GM21423 (cell line): Measurements from ENCODE around the gene CA5A.

Source experiments
- ATAC-seq: cut with Tn5 transposase; IDR thresholded peaks from one replicate; pipeline ENCODE4 v1.9.1; 2021; ENCODE audit warnings: mild to moderate bottlenecking, moderate library complexity; ENCODE audit not compliant: unreplicated experiment

The CA5A gene

DNA sequence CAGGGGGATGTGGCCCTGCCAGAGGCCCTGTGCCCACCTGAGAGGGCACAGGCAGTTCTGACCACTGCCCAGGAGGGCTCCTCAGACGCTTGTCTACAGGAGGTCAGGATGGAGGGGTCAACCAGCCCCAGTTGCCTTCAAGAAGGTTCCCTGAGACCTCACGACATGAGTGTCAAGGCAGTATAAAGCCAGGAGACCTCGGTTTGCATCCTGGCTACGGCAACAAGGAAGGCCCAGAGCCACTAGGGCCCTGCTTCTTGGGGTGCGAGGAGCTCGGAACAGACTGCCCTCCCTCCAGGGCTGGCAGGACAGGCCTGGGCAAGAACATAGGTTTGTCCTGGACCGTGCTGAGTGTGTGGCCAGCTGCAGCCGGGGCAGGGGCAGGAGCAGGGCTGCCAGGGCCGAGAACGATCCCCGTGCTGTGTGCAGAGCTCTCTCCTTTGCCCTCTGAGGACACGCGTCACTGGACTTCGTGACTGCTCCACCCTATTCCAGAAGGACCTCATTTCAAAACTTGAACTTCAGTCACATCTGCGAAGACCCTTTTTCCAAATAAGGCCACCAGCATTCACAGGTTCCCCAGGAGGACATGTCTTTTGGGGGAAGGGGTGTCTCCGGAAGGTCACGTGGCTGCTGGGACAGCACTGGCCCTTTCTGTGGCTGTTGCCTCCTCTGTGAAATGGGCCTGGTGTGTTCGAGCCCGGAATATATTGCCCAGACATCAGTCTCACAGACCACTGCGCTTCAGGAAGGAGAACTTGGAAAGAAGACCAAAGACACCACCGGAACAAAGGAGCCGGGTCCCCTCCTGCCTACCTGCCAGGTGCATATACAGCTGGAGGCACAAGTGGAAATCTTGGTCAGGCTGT lies 94.8 kb downstream of the CA5A start:
- no peak for ATAC-seq

DNA sequence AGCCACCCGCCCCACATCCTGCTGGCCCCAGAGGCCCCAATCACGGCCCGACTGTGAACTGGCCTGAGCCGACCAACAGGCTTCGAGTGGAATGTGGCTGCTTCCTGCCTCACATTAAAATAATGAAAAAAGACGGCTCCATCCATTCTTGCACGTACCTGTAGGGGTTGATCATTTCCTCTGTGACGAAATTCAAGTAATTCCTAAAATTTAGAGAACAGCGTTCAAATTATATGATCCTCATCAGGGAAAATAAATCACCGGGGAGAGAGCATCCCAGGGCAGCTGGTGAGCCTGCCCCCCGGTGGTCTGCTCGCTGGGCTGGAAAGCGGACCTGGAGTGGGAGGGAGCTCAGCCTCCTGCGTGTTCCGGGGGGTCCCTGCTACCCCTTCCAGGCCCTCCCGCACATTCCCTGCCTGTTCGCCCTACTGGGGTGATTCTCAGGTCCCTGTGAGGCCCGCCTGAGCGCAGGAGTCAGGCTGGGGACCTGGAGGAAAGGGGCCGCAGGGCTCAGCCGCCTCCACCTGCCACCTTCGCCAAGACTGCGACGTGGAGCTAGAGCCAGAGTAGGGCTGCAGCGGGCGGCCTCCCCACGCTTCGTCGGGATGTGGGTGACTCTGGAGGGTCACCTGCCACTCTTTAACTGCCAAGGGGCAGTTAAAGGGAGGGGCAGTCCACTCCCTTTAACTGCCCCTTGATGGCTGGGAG lies 95.9 kb downstream of the CA5A start:
- no peak for ATAC-seq

DNA sequence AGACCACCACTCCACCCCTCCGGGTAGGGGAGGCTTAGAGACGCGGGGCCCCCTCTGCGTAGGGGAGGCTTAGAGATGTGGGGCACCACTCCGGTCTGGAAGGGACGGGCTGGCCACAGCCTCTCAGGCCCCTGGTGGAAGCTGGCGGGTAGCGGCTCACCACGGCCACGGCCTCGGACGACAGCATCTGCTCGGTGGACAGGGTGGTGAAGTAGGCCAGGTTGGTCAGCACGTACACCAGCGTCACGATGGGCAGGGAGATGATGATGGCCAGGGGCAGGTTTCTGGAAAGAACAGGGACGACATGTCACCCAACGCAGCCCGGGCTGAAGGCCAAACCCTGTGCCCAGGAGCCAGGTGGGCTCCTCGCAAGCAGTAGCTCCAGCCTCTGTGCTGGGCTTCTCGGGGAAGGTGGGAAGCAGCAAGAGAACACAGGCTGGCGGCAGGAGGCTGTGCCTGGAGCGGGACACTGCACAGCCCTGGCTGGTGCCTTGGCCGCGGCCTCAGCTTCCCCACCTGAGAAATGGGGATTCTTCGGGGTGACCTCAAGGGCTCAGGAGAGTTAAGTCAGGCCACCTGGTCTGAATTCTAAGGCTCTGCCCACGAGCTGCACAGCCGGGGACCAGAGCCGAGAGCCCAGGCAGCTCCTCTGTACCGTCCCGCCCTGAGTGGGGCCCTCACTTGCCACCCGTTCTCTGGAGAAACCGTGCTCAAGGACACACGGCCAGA lies 96.6 kb downstream of the CA5A start:
- no peak for ATAC-seq

DNA sequence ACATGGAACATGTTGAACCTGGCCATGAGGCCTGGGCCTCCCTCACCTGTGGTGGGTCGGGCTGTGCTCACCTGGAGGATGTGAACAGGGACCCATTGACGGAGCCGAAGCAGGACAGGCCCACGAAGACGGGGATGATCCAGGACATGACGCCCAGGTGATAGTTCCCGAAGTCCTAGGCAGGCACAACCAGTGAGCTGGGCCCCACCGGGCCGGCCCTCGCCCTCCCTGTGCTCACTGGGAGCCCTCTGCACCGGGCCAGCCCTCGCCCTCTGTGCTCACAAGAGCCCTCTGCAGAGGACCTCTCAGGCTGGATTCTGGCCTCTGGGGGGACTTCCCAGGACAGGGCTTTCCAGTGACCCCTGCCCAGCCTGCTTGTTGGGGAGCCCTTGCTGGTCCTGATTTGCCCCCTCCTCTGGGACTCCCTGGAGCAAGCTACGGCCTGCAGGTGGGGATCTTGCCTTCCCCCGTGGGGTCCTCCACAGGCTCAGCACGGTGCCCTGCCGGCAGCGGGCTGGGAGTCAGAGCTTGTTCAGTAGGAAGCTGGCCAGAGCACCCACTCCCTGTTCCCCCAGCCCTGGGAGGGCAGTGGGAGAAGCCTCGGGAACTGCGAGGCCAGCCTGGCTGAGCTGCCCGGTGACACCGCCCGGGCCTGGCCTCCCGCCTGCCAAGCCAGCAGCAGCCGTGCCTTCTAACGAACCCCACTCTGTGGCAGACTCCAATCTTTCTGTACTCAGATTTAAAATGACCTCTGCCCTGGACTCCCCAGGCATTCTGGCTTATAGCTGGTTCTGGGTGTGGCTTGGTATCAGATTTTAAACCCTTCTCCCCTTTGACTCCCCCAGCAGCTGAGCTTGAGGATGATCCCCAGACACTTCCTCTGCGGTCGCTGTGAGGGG lies 97.4 kb downstream of the CA5A start:
- no peak for ATAC-seq
